Lower leg skin (tissue), 3 donors: ENCODE data around the gene CORO7.

Experiments
- CTCF ChIP-seq, 3 donors: fragments of 450-650 bp; IDR thresholded peaks; one replicate each; pipeline ENCODE4 v1.5.1; 2016; ENCODE audit warnings: antibody characterized with exemption in 3 of 3, mild to moderate bottlenecking in 3 of 3, moderate library complexity in 2 of 3
- POLR2A ChIP-seq, 2 donors: fragments of 450-650 bp; IDR thresholded peaks; one replicate each; pipeline ENCODE4 v1.6.1; 2016 to 2017; ENCODE audit warnings: antibody characterized with exemption in 2 of 2, mild to moderate bottlenecking in 1 of 2, moderate library complexity in 1 of 2

GRCh38 chr16:4392382-4393239 is 23.8 kb downstream of the CORO7 start:
- no peak for TF ChIP-seq CTCF (IDR thresholded peaks at IDR 0.05)
- no peak for TF ChIP-seq POLR2A (IDR thresholded peaks at IDR 0.05)
